HepG2 (cell line): ENCODE data around the gene CYB5D1. TPM values are rescaled to one million over a fixed set of nuclear protein-coding genes. Genes with fewer than 3 reads are reported as not detected.

Experiments
- ARNT2 ChIP-seq: sonication (generic); formaldehyde crosslinking; IDR thresholded peaks from 2 replicates; pipeline ENCODE4 v1.8.0; 2022; ENCODE audit warnings: mild to moderate bottlenecking, low read depth, missing genetic modification reagents, moderate library complexity
- CAMTA2 ChIP-seq: sonication (generic); formaldehyde crosslinking; IDR thresholded peaks from 2 replicates; pipeline ENCODE4 v1.4.0; 2020; ENCODE audit warnings: mild to moderate bottlenecking, missing genetic modification reagents, borderline replicate concordance
- CC2D1A ChIP-seq: sonication (generic); formaldehyde crosslinking; IDR thresholded peaks from 2 replicates; pipeline ENCODE4 v1.8.1; 2023; ENCODE audit warnings: mild to moderate bottlenecking, missing genetic modification reagents
- KLF15 ChIP-seq: sonication (generic); formaldehyde crosslinking; IDR thresholded peaks from 2 replicates; pipeline ENCODE4 v1.8.1; 2023; ENCODE audit warnings: borderline replicate concordance, mild to moderate bottlenecking, inconsistent platforms, missing genetic modification reagents, mixed read lengths
- NR3C1 ChIP-seq: sonication (generic); formaldehyde crosslinking; IDR thresholded peaks from 2 replicates; pipeline ENCODE4 v1.4.0; 2020; ENCODE audit warnings: missing genetic modification reagents
- PLSCR1 ChIP-seq: sonication (generic); formaldehyde crosslinking; IDR thresholded peaks from 2 replicates; pipeline ENCODE4 v1.5.0; 2020; ENCODE audit warnings: missing genetic modification reagents, mild to moderate bottlenecking, borderline replicate concordance
- RBAK ChIP-seq: sonication (generic); formaldehyde crosslinking; IDR thresholded peaks from 2 replicates; pipeline ENCODE4 v1.5.1; 2020; ENCODE audit warnings: mild to moderate bottlenecking, missing genetic modification reagents
- RBM22 ChIP-seq: fragments of 200-400 bp; formaldehyde crosslinking; optimal IDR thresholded peaks from 2 replicates; pipeline ENCODE3; 2017; ENCODE audit warnings: mild to moderate bottlenecking, low read length, moderate library complexity
- SMARCC2 ChIP-seq: fragments of 450-650 bp; IDR thresholded peaks from 2 replicates; pipeline ENCODE4 v1.6.1; 2017; ENCODE audit warnings: antibody characterized with exemption, mild to moderate bottlenecking
- SOX6 ChIP-seq, 2 experiments: fragments of 450-650 bp in 1 of 2; sonication (generic) in 1 of 2; formaldehyde crosslinking in 1 of 2; IDR thresholded peaks; 2 replicates each; pipeline versions ENCODE4 v1.4.0 to v1.6.1; 2017 to 2020; ENCODE audit warnings: antibody characterized with exemption in 1 of 2, mild to moderate bottlenecking in 1 of 2, missing genetic modification reagents in 1 of 2
- TARDBP ChIP-seq: sonication (generic); formaldehyde crosslinking; IDR thresholded peaks from 2 replicates; pipeline ENCODE4 v1.8.0; 2022; ENCODE audit warnings: mild to moderate bottlenecking, missing genetic modification reagents
- ZNF101 ChIP-seq: sonication (generic); formaldehyde crosslinking; IDR thresholded peaks from 2 replicates; pipeline ENCODE4 v1.4.0; 2020; ENCODE audit warnings: mild to moderate bottlenecking, low read depth, missing genetic modification reagents, borderline replicate concordance
- ZNF121 ChIP-seq: sonication (generic); formaldehyde crosslinking; IDR thresholded peaks from 2 replicates; pipeline ENCODE4 v1.5.0; 2020; ENCODE audit warnings: mild to moderate bottlenecking, missing genetic modification reagents
- ZNF318 ChIP-seq: sonication (generic); formaldehyde crosslinking; IDR thresholded peaks from 2 replicates; pipeline ENCODE4 v1.4.0; 2020; ENCODE audit warnings: mild to moderate bottlenecking, missing genetic modification reagents
- ZNF329 ChIP-seq: sonication (generic); formaldehyde crosslinking; IDR thresholded peaks from 2 replicates; pipeline ENCODE4 v1.9.0; 2021; ENCODE audit warnings: low read depth, mild to moderate bottlenecking, missing genetic modification reagents
- ZNF432 ChIP-seq: sonication (generic); formaldehyde crosslinking; IDR thresholded peaks from 2 replicates; pipeline ENCODE4 v1.5.0; 2020; ENCODE audit warnings: missing genetic modification reagents, mild to moderate bottlenecking, borderline replicate concordance
- ZNF720 ChIP-seq: sonication (generic); formaldehyde crosslinking; IDR thresholded peaks from 2 replicates; pipeline ENCODE4 v1.4.0; 2020; ENCODE audit warnings: missing genetic modification reagents
- polyA plus RNA-seq, 8 experiments: library from polyadenylated mRNA; depleted of rRNA in 3 of 8; stranded (reverse) in 7 of 8; unstranded in 1 of 8; fragments of >200 nt; fragmentation: Illumina TruSeq in 4 of 8; extraction: Trizol in 4 of 8; gene quantifications; 2 replicates each; pipeline versions ENCODE4 v1.2.1 to v1.2.3, GENCODE V29; 2011 to 2016; ENCODE audit warnings: low read depth in 4 of 8, missing spikeins in 1 of 8, mixed read lengths in 1 of 8; ENCODE audit not compliant: insufficient read depth in 1 of 8
- total RNA-seq, 5 experiments: library from RNA; depleted of rRNA; stranded (reverse); fragments of >200 nt; fragmentation: Illumina TruSeq; extraction: Trizol; gene quantifications; 2 replicates each; pipeline ENCODE4 v1.2.3, GENCODE V29; 2016; ENCODE audit warnings: low read depth in 1 of 5
- TF ChIP-seq, protein P1 (sequence below): sonication (generic); formaldehyde crosslinking; IDR thresholded peaks from 2 replicates; pipeline ENCODE4 v1.4.0; 2020; ENCODE audit warnings: missing genetic modification reagents

CYB5D1 gene
- total and polyA plus RNA-seq, 2 of the 13 experiments (the other 11 are each of a cell fraction or from before 2014, with no cell fraction given): 8.9 to 17.0 TPM

- TF ChIP-seq NR3C1 (CRISPR knock-in tag): no peak
- TF ChIP-seq ZNF121 (CRISPR knock-in tag): no peak
- TF ChIP-seq, protein P1, sequence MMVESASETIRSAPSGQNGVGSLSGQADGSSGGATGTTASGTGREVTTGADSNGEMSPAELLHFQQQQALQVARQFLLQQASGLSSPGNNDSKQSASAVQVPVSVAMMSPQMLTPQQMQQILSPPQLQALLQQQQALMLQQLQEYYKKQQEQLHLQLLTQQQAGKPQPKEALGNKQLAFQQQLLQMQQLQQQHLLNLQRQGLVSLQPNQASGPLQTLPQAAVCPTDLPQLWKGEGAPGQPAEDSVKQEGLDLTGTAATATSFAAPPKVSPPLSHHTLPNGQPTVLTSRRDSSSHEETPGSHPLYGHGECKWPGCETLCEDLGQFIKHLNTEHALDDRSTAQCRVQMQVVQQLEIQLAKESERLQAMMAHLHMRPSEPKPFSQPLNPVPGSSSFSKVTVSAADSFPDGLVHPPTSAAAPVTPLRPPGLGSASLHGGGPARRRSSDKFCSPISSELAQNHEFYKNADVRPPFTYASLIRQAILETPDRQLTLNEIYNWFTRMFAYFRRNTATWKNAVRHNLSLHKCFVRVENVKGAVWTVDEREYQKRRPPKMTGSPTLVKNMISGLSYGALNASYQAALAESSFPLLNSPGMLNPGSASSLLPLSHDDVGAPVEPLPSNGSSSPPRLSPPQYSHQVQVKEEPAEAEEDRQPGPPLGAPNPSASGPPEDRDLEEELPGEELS: no peak
- no peak for TF ChIP-seq SOX6 (IDR thresholded peaks at IDR 0.05)
- TF ChIP-seq SOX6 (CRISPR knock-in tag; IDR thresholded peaks at IDR 0.05): no peak; the same call in 1 of the 2 replicates
- TF ChIP-seq RBM22: no peak
- no peak for TF ChIP-seq CC2D1A (CRISPR knock-in tag)
- no peak for TF ChIP-seq CAMTA2 (CRISPR knock-in tag)
- no peak for TF ChIP-seq ZNF318 (CRISPR knock-in tag)
- no peak for TF ChIP-seq KLF15 (CRISPR knock-in tag)
- peak; percentile 24; the same call in 1 of the 2 replicates for TF ChIP-seq TARDBP (CRISPR knock-in tag)
- no peak for TF ChIP-seq ZNF720 (CRISPR knock-in tag)
- TF ChIP-seq ARNT2 (CRISPR knock-in tag): no peak
- TF ChIP-seq SMARCC2: no peak
- no peak for TF ChIP-seq ZNF101 (CRISPR knock-in tag)
- TF ChIP-seq PLSCR1 (CRISPR knock-in tag): no peak
- TF ChIP-seq ZNF432 (CRISPR knock-in tag): no peak
- TF ChIP-seq RBAK (CRISPR knock-in tag): no peak
- no peak for TF ChIP-seq ZNF329 (CRISPR knock-in tag)
Measured at GRCh38 chr17:7844292-7845154, 13.3 kb upstream of the CYB5D1 start (continued).
